ENCODE data around the gene SERTAD2.
A peak's percentile ranks its signal among the peaks of the same experiment; 100 is the strongest.

Gene SERTAD2

GRCh38 chr2:64591188-64591587 lies 62.5 kb downstream of the SERTAD2 start:
- Histone ChIP-seq H4K8ac (ENCODE audit: low read depth, low read length) (no peak overlapping the region), H3K36me3 (ENCODE audit: control insufficient read depth in 1 of 2, insufficient read depth in 2 of 2, low read length in 2 of 2) (peaks cover 0 to 2% of the 10 kb centered on the region in 2 experiments), H3K79me2 (ENCODE audit: control insufficient read depth, insufficient read depth, low read length, poor library complexity) (no peaks in the 10 kb centered on the region), H3K9me3 (ENCODE audit: insufficient read depth, low read depth, low read length) (no peaks in the 10 kb centered on the region), H4K12ac (ENCODE audit: low read depth, low read length) (no peak overlapping the region), H3K4me2 (ENCODE audit: low read length) (no peak overlapping the region), H3K79me1 (ENCODE audit: low read length) (no peaks in the 10 kb centered on the region), H2BK120ac (ENCODE audit: insufficient read depth, low read length, poor library complexity) (no peak overlapping the region), H3K4me1 (ENCODE audit: control insufficient read depth in 1 of 2, insufficient read depth in 2 of 2, low read length in 2 of 2) (no peaks in the 10 kb centered on the region), H3K18ac (ENCODE audit: low read length) (no peak overlapping the region), H2AK5ac (ENCODE audit: low read length) (no peak overlapping the region), H3K14ac (ENCODE audit: low read length) (no peak overlapping the region), H3K9ac (ENCODE audit: low read length) (no peak overlapping the region), H3K27ac (ENCODE audit: low read depth, low read length) (no peak overlapping the region), H2AFZ (ENCODE audit: insufficient read depth, low read length, poor library complexity) (no peak overlapping the region), H4K91ac (ENCODE audit: low read depth, low read length) (no peak overlapping the region), H3K4me3 (ENCODE audit: low read depth, low read length) (no peak overlapping the region), H3K4ac (ENCODE audit: low read depth, low read length) (no peak overlapping the region), H3K27me3 (ENCODE audit: insufficient read depth, low read length) (no peaks in the 10 kb centered on the region), H2BK12ac (ENCODE audit: low read length) (no peak overlapping the region), H3K23ac (ENCODE audit: low read length) (no peak overlapping the region), H2BK5ac (ENCODE audit: low read depth, low read length, poor library complexity) (peak overlapping the region; percentile 10)
- no CpG with 5 or more reads among the region's 4 CpGs for WGBS (ENCODE audit: extremely low coverage, insufficient coverage, insufficient read length)
- no peak for DNase-seq

GRCh38 chr2:64587561-64587960 lies 66.2 kb downstream of the SERTAD2 start:
- Histone ChIP-seq H3K27ac (ENCODE audit: low read depth, low read length) (no peak overlapping the region), H3K14ac (ENCODE audit: low read length) (no peak overlapping the region), H3K79me2 (ENCODE audit: control insufficient read depth, insufficient read depth, low read length, poor library complexity) (no peaks in the 10 kb centered on the region), H3K9me3 (ENCODE audit: insufficient read depth, low read depth, low read length) (no peaks in the 10 kb centered on the region), H3K4ac (ENCODE audit: low read depth, low read length) (no peak overlapping the region), H3K4me2 (ENCODE audit: low read length) (no peak overlapping the region), H3K36me3 (ENCODE audit: control insufficient read depth in 1 of 2, insufficient read depth in 2 of 2, low read length in 2 of 2) (peaks cover 0 to 2% of the 10 kb centered on the region in 2 experiments), H3K4me3 (ENCODE audit: low read depth, low read length) (no peak overlapping the region), H2BK120ac (ENCODE audit: insufficient read depth, low read length, poor library complexity) (no peak overlapping the region), H3K23ac (ENCODE audit: low read length) (no peak overlapping the region), H3K18ac (ENCODE audit: low read length) (no peak overlapping the region), H3K79me1 (ENCODE audit: low read length) (no peaks in the 10 kb centered on the region), H3K27me3 (ENCODE audit: insufficient read depth, low read length) (no peaks in the 10 kb centered on the region), H3K9ac (ENCODE audit: low read length) (no peak overlapping the region), H4K8ac (ENCODE audit: low read depth, low read length) (no peak overlapping the region), H2BK12ac (ENCODE audit: low read length) (no peak overlapping the region), H2AFZ (ENCODE audit: insufficient read depth, low read length, poor library complexity) (no peak overlapping the region), H3K4me1 (ENCODE audit: control insufficient read depth in 1 of 2, insufficient read depth in 2 of 2, low read length in 2 of 2) (no peaks in the 10 kb centered on the region), H4K91ac (ENCODE audit: low read depth, low read length) (no peak overlapping the region), H4K12ac (ENCODE audit: low read depth, low read length) (no peak overlapping the region), H2BK5ac (ENCODE audit: low read depth, low read length, poor library complexity) (no peak overlapping the region), H2AK5ac (ENCODE audit: low read length) (no peak overlapping the region)
- DNase-seq = no peak

DNA sequence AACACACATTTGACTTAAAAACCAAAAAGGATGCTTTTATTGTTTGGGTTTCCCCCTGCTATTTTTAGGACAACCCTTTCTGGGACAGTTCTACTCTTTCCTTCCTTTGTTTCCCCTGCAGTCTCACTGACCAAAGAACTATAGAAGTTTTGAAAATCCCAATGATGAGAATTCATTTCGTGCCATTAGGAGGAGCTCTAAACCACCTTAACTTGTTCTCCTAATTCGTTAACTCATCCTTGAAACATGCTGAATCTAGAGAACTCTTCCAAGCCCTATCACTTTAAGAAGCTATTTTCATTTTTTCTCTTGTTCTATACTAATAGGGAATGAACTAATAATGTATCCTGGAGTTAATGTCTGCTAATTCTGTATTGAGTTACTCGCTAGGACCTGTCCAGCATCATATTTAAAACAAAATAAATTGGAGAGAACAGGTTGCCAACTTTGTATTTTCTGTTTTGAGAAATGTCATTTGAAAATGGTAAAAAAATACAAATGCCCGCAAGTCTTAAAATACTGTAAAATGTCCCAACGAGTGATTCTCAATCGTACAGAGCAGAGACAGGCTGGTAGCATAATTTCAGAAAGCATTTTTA lies 66.7 kb downstream of the SERTAD2 start:
- H3K23ac ChIP-seq (ENCODE audit: low read length) = no peak overlapping the region
- no peaks in the 10 kb centered on the region for H3K9me3 ChIP-seq (ENCODE audit: insufficient read depth, low read depth, low read length)
- H2AFZ ChIP-seq (ENCODE audit: insufficient read depth, low read length, poor library complexity) = no peak overlapping the region
- H4K8ac ChIP-seq (ENCODE audit: low read depth, low read length) = no peak overlapping the region
- no peaks in the 10 kb centered on the region for H3K79me2 ChIP-seq (ENCODE audit: control insufficient read depth, insufficient read depth, low read length, poor library complexity)
- no peak overlapping the region for H3K14ac ChIP-seq (ENCODE audit: low read length)
- WGBS (ENCODE audit: extremely low coverage, insufficient coverage, insufficient read length) = no CpG with 5 or more reads among the region's 6 CpGs
- no peak overlapping the region for H3K27ac ChIP-seq (ENCODE audit: low read depth, low read length)
- H4K12ac ChIP-seq (ENCODE audit: low read depth, low read length) = no peak overlapping the region
- H2BK120ac ChIP-seq (ENCODE audit: insufficient read depth, low read length, poor library complexity) = no peak overlapping the region
- H3K36me3 ChIP-seq (ENCODE audit: control insufficient read depth in 1 of 2, insufficient read depth in 2 of 2, low read length in 2 of 2) = peaks cover 0 to 2% of the 10 kb centered on the region in 2 experiments
- no peak overlapping the region for H3K4ac ChIP-seq (ENCODE audit: low read depth, low read length)
- no peak overlapping the region for H2BK12ac ChIP-seq (ENCODE audit: low read length)
- no peak overlapping the region for H3K4me3 ChIP-seq (ENCODE audit: low read depth, low read length)
- DNase-seq = peak; percentile 22 to 79
- no peak overlapping the region for H3K4me2 ChIP-seq (ENCODE audit: low read length)
- H3K18ac ChIP-seq (ENCODE audit: low read length) = no peak overlapping the region
- H2BK5ac ChIP-seq (ENCODE audit: low read depth, low read length, poor library complexity) = no peak overlapping the region
- H2AK5ac ChIP-seq (ENCODE audit: low read length) = no peak overlapping the region
- H3K4me1 ChIP-seq (ENCODE audit: control insufficient read depth in 1 of 2, insufficient read depth in 2 of 2, low read length in 2 of 2) = no peaks in the 10 kb centered on the region
- no peaks in the 10 kb centered on the region for H3K79me1 ChIP-seq (ENCODE audit: low read length)
- H3K27me3 ChIP-seq (ENCODE audit: insufficient read depth, low read length) = no peaks in the 10 kb centered on the region
- no peak overlapping the region for H4K91ac ChIP-seq (ENCODE audit: low read depth, low read length)
- H3K9ac ChIP-seq (ENCODE audit: low read length) = no peak overlapping the region

DNA sequence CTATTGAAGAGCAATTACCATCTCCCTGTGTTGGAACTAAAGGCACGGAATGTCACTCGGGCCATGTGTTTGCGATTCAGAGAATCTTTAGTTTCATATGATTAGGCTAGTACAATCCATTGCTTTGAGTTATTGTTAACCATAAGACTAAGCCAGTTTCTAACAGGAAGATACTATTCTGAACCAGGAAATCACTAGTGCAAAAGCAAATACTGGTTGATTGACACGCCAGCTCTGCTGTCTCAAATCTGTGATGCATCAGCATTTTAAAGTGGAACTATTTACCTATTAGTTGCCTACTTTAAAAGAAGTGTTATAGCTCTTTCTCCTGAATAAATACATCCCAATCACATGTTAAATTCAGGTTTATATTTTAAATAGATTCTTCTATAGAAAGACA lies 67.7 kb downstream of the SERTAD2 start:
- no peak overlapping the region for H2AFZ ChIP-seq (ENCODE audit: insufficient read depth, low read length, poor library complexity)
- H3K23ac ChIP-seq (ENCODE audit: low read length) = no peak overlapping the region
- no peaks in the 10 kb centered on the region for H3K4me1 ChIP-seq (ENCODE audit: control insufficient read depth in 1 of 2, insufficient read depth in 2 of 2, low read length in 2 of 2)
- H4K12ac ChIP-seq (ENCODE audit: low read depth, low read length) = no peak overlapping the region
- no peak overlapping the region for H3K27ac ChIP-seq (ENCODE audit: low read depth, low read length)
- no peak overlapping the region for H3K14ac ChIP-seq (ENCODE audit: low read length)
- H4K8ac ChIP-seq (ENCODE audit: low read depth, low read length) = no peak overlapping the region
- H3K9me3 ChIP-seq (ENCODE audit: insufficient read depth, low read depth, low read length) = no peaks in the 10 kb centered on the region
- no peak overlapping the region for H3K4me3 ChIP-seq (ENCODE audit: low read depth, low read length)
- no peaks in the 10 kb centered on the region for H3K79me2 ChIP-seq (ENCODE audit: control insufficient read depth, insufficient read depth, low read length, poor library complexity)
- H3K79me1 ChIP-seq (ENCODE audit: low read length) = no peaks in the 10 kb centered on the region
- no peaks in the 10 kb centered on the region for H3K27me3 ChIP-seq (ENCODE audit: insufficient read depth, low read length)
- peaks cover 0 to 2% of the 10 kb centered on the region in 2 experiments for H3K36me3 ChIP-seq (ENCODE audit: control insufficient read depth in 1 of 2, insufficient read depth in 2 of 2, low read length in 2 of 2)
- WGBS (ENCODE audit: extremely low coverage, insufficient coverage, insufficient read length) = no CpG with 5 or more reads among the region's 4 CpGs
- no peak overlapping the region for H3K4ac ChIP-seq (ENCODE audit: low read depth, low read length)
- no peak overlapping the region for H3K18ac ChIP-seq (ENCODE audit: low read length)
- no peak overlapping the region for H4K91ac ChIP-seq (ENCODE audit: low read depth, low read length)
- no peak for DNase-seq
- H2BK120ac ChIP-seq (ENCODE audit: insufficient read depth, low read length, poor library complexity) = no peak overlapping the region
- H2AK5ac ChIP-seq (ENCODE audit: low read length) = no peak overlapping the region
- H2BK5ac ChIP-seq (ENCODE audit: low read depth, low read length, poor library complexity) = no peak overlapping the region
- H2BK12ac ChIP-seq (ENCODE audit: low read length) = no peak overlapping the region
- no peak overlapping the region for H3K9ac ChIP-seq (ENCODE audit: low read length)
- H3K4me2 ChIP-seq (ENCODE audit: low read length) = no peak overlapping the region

Measured in trophoblast cell (in vitro differentiated cells and primary cell).